Measurements from ENCODE around the gene ZDHHC11.

GRCh38 chr5:868428-869135, 17.8 kb upstream of the ZDHHC11 start:
- TF ChIP-seq CTCF (IDR thresholded peaks at IDR 0.05 in 2 of 3, conservative IDR thresholded peaks at IDR 0.05 in 1 of 3; ENCODE audit: borderline replicate concordance in 1 of 3, insufficient read depth in 1 of 3, low read depth in 2 of 3, low read length in 2 of 3) (no peak), CBX3 (IDR thresholded peaks at IDR 0.05; ENCODE audit: low read depth) (no peak), REST (IDR thresholded peaks at IDR 0.05; ENCODE audit: low read depth) (no peak), YY1 (IDR thresholded peaks at IDR 0.05; ENCODE audit: extremely low read depth, insufficient replicate concordance, low read depth, low read length) (no peak), RAD21 (IDR thresholded peaks at IDR 0.05; ENCODE audit: low read depth) (no peak), ZFX (IDR thresholded peaks at IDR 0.05) (no peak), SIN3A (IDR thresholded peaks at IDR 0.05; ENCODE audit: low read depth) (no peak)
